Panc1 (cell line): ENCODE results near the gene MYLK2. TPM values are rescaled to one million over a fixed set of nuclear protein-coding genes. Genes with fewer than 3 reads are reported as not detected.

Experiments
- ATAC-seq: fragments of 200-7000 bp; cut with Tn5 transposase; 2 replicates; pipeline ENCODE4 v1.9.1; 2020; ENCODE audit warnings: mild to moderate bottlenecking, moderate library complexity
- BruUV-seq: library from RNA; stranded (reverse); fragments of 400-500 nt; replicated peaks from 2 replicates; lab custom pipeline; 2021; lab: Mats Ljungman, UMichigan
- CTCF ChIA-PET: fragments of 300-600 bp; sonication (Branson Sonifier 250); formaldehyde crosslinking; loops from one replicate; lab custom pipeline; 2022; ENCODE audit warnings: antibody characterized with exemption; lab: Charles Lee
- POLR2A ChIA-PET: fragments of 300-600 bp; sonication (Branson Sonifier 250); formaldehyde crosslinking; loops from one replicate; lab custom pipeline; 2022; ENCODE audit warnings: antibody characterized with exemption; lab: Charles Lee
- DNase-seq: peaks from one replicate; pipeline ENCODE4 v3.0.0-alpha.2; 2010; ENCODE audit warnings: low read depth, low spot score
- H3K27ac ChIP-seq: 2 replicates; pipeline ENCODE4 v1.5.1; 2011; ENCODE audit warnings: mild to moderate bottlenecking, low read length, inconsistent platforms
- H3K27me3 ChIP-seq: fragments of 200-500 bp; sonication (Bioruptor generic); 2 replicates; pipeline ENCODE4 v1.6.0; 2014; ENCODE audit warnings: low read length, inconsistent platforms; ENCODE audit not compliant: control insufficient read depth, insufficient read depth
- H3K36me3 ChIP-seq: fragments of 200-500 bp; sonication (Bioruptor generic); 2 replicates; pipeline ENCODE4 v1.5.1; 2014; ENCODE audit warnings: inconsistent platforms, mild to moderate bottlenecking, low read length, moderate library complexity; ENCODE audit not compliant: control insufficient read depth, insufficient read depth
- H3K4me1 ChIP-seq: 2 replicates; pipeline ENCODE4 v1.5.1; 2011; ENCODE audit warnings: inconsistent platforms, mild to moderate bottlenecking, low read length, moderate library complexity; ENCODE audit not compliant: control insufficient read depth, insufficient read depth
- H3K4me3 ChIP-seq, 2 experiments: 2 replicates each; pipeline ENCODE4 v1.5.1; 2011 to 2012; ENCODE audit warnings: low read depth in 2 of 2, low read length in 2 of 2, mild to moderate bottlenecking in 2 of 2, inconsistent platforms in 1 of 2, moderate library complexity in 1 of 2
- H3K9me3 ChIP-seq: fragments of 200-500 bp; sonication (Bioruptor generic); 2 replicates; pipeline ENCODE4 v1.5.1; 2014; ENCODE audit warnings: low read depth, mild to moderate bottlenecking, inconsistent platforms, low read length, moderate library complexity; ENCODE audit not compliant: control insufficient read depth, insufficient read depth
- CTCF ChIP-seq: fragments of 450-650 bp; IDR thresholded peaks from 2 replicates; pipeline ENCODE4 v1.5.1; 2017; ENCODE audit warnings: mild to moderate bottlenecking
- POLR2AphosphoS5 ChIP-seq: IDR thresholded peaks from 2 replicates; pipeline ENCODE4 v1.6.1; 2012; ENCODE audit warnings: mild to moderate bottlenecking, low read depth, low read length, moderate library complexity
- REST ChIP-seq, 2 experiments: IDR thresholded peaks; 2 replicates each; pipeline ENCODE4 v1.6.1; 2011 to 2012; ENCODE audit warnings: low read depth in 2 of 2, control low read depth in 1 of 2, low read length in 1 of 2, mild to moderate bottlenecking in 1 of 2, moderate library complexity in 1 of 2; ENCODE audit not compliant: insufficient read depth in 1 of 2
- SIN3A ChIP-seq: IDR thresholded peaks from 2 replicates; pipeline ENCODE4 v1.6.1; 2012; ENCODE audit warnings: low read depth, mild to moderate bottlenecking, low read length, moderate library complexity, borderline replicate concordance; ENCODE audit not compliant: insufficient read depth
- TCF7L2 ChIP-seq: IDR thresholded peaks from 2 replicates; pipeline ENCODE4 v1.6.1; 2011; ENCODE audit warnings: mild to moderate bottlenecking, low read depth, low read length, inconsistent platforms
- in situ Hi-C: cut with HindIII; loops from 2 replicates; pipeline ENCODE4 v1.10.0; 2016; ENCODE audit warnings: low sequenced_read_pairs, low pct_unique_long_range_greater_than_20kb
- intact Hi-C: fragments of 100-400 bp; cut with micrococcal nuclease; formaldehyde crosslinking; loops from one replicate; pipeline ENCODE4 v1.10.0; 2022; ENCODE audit not compliant: unreplicated experiment
- total RNA-seq: library from RNA; stranded (reverse); gene quantifications from one replicate; pipeline ENCODE4 v1.2.1, GENCODE V29; 2021; ENCODE audit not compliant: unreplicated experiment

The MYLK2 gene
- total RNA-seq, 1 experiment from 2014 or later = 0.87 TPM

- Histone ChIP-seq H3K36me3 (no peaks in the 10 kb centered on the region), H3K4me3 (peak overlapping the region in 1 of 2 experiments; percentile 20; a peak in 1 of 4 replicates), H3K4me1 (peaks cover 79% of the 10 kb centered on the region), H3K27ac (peak overlapping the region; percentile 84), H3K27me3 (no peaks in the 10 kb centered on the region), H3K9me3 (no peaks in the 10 kb centered on the region)
- BruUV-seq = no TSS peak
- DNase-seq (no peak), ATAC-seq (peak; percentile 41)
- intact Hi-C loops = no loop called here
- TF ChIP-seq CTCF = no peak
- TF ChIP-seq REST (IDR thresholded peaks at IDR 0.05; ENCODE audit: insufficient read depth in 1 of 2, low read depth in 2 of 2, low read length in 1 of 2) = no peak
- TF ChIP-seq POLR2AphosphoS5 = 0 out of 2 replicates have a peak, but pooled peaks have one; percentile 35
- no peak for TF ChIP-seq SIN3A
- TF ChIP-seq TCF7L2 = no peak
- in situ Hi-C loops = no loop called here
- ChIA-PET CTCF (no interaction called here), POLR2A (no interaction called here)
Observed at GRCh38 chr20:31841928-31842327, 22.8 kb downstream of the MYLK2 start.

- TF ChIP-seq SIN3A (no peak), TCF7L2 (no peak), POLR2AphosphoS5 (no peak), REST (IDR thresholded peaks at IDR 0.05; ENCODE audit: insufficient read depth in 1 of 2, low read depth in 2 of 2, low read length in 1 of 2) (no peak), CTCF (no peak)
- ATAC-seq (peak; percentile 53), DNase-seq (no peak)
- peaks cover 72% of the 10 kb centered on the region for H3K4me1 ChIP-seq
- BruUV-seq = no TSS peak
- H3K27me3 ChIP-seq = no peaks in the 10 kb centered on the region
- in situ Hi-C loops = no loop called here
- POLR2A ChIA-PET = interaction anchor here (0.5 kb wide), 2 partner anchors 342 to 642 kb away, joined by 5 to 7 read pairs; no protein-coding TSS in a partner anchor
- H3K4me3 ChIP-seq = peak overlapping the region in 1 of 2 experiments; percentile 20; a peak in 2 of 4 replicates
- no peaks in the 10 kb centered on the region for H3K9me3 ChIP-seq
- no peaks in the 10 kb centered on the region for H3K36me3 ChIP-seq
- peak overlapping the region; percentile 84 for H3K27ac ChIP-seq
- CTCF ChIA-PET = no interaction called here
- intact Hi-C loops = no loop called here
Observed at GRCh38 chr20:31842471-31843157, 23.5 kb downstream of the MYLK2 start.
